GM12874 (cell line): ENCODE measurements around the gene ZBTB48.

Source experiments
- CTCF ChIP-seq: IDR thresholded peaks from 2 replicates; pipeline ENCODE4 v1.5.1; 2011; ENCODE audit warnings: low read depth, mild to moderate bottlenecking, control low read depth, low read length, moderate library complexity; ENCODE audit not compliant: insufficient read depth

Gene ZBTB48

GRCh38 chr1:6593810-6594209 lies 14.0 kb downstream of the ZBTB48 start:
- TF ChIP-seq CTCF, result no peak

- no peak for TF ChIP-seq CTCF
Observed at GRCh38 chr1:6594977-6595740, 15.4 kb downstream of the ZBTB48 start.

- TF ChIP-seq CTCF, result no peak
Observed at GRCh38 chr1:6596351-6596750, 16.6 kb downstream of the ZBTB48 start.

GRCh38 chr1:6596886-6597776 lies 17.3 kb downstream of the ZBTB48 start:
- no peak for TF ChIP-seq CTCF

- no peak for TF ChIP-seq CTCF
Observed at GRCh38 chr1:6597777-6598131, 18.0 kb downstream of the ZBTB48 start.

- no peak for TF ChIP-seq CTCF
Observed at GRCh38 chr1:6599141-6599975, 19.6 kb downstream of the ZBTB48 start.
